HL-60 (cell line): ENCODE measurements around the gene NKD2.

Experiments used
- DNase-seq, 2 experiments: peaks; one replicate each; pipeline ENCODE4 v3.0.0-alpha.2; 2010 to 2020; ENCODE audit warnings: low read depth in 1 of 2, low spot score in 1 of 2
- H3K27ac ChIP-seq: fragments of 250-450 bp; sonication (Bioruptor Pico); replicated peaks from 2 replicates; pipeline ENCODE4 v1.5.1; 2020; ENCODE audit warnings: mild to moderate bottlenecking, moderate library complexity
- H3K27me3 ChIP-seq: fragments of 250-450 bp; sonication (Bioruptor Pico); 2 replicates; pipeline ENCODE4 v1.5.1; 2021; ENCODE audit warnings: mild to moderate bottlenecking, moderate library complexity; ENCODE audit not compliant: insufficient read depth, poor library complexity, severe bottlenecking
- H3K4me3 ChIP-seq: replicated peaks from 2 replicates; pipeline ENCODE4 v1.5.1; 2011; ENCODE audit warnings: mild to moderate bottlenecking, control low read depth, low read length; ENCODE audit not compliant: insufficient read depth
- CTCF ChIP-seq: IDR thresholded peaks from one replicate; pipeline ENCODE4 v1.5.1; 2011; ENCODE audit warnings: low read length, control low read depth, inconsistent platforms; ENCODE audit not compliant: insufficient read depth
- GABPA ChIP-seq: IDR thresholded peaks from 2 replicates; pipeline ENCODE4 v1.6.1; 2012; ENCODE audit warnings: low read depth
- POLR2AphosphoS5 ChIP-seq: IDR thresholded peaks from 2 replicates; pipeline ENCODE4 v1.6.1; 2012; ENCODE audit warnings: low read depth
- SPI1 ChIP-seq: IDR thresholded peaks from 2 replicates; pipeline ENCODE4 v1.6.1; 2012; ENCODE audit warnings: low read depth, mild to moderate bottlenecking, borderline replicate concordance
- TF ChIP-seq, protein P1 (sequence below): IDR thresholded peaks from 2 replicates; pipeline ENCODE4 v1.6.1; 2012; ENCODE audit warnings: low read depth; ENCODE audit not compliant: insufficient replicate concordance

The NKD2 gene

DNA sequence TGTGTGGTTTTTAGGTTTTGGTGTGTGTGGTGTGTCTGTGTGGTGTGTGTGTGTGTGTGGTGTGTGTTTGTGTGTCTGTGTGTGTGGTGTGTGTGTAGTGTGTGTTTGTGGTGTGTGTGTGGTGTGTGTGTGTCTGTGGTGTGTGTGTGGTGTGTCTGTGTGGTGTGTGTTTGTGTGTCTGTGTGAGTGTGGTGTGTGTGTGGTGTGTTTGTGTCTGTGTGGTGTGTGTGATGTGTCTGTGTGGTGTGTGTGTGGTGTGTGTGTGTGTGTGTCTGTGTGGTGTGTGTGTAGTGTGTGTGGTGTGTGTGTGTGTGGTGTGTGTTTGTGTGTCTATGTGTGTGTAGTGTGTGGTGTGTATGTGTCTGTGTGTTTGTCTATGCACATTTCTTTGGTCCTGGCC is 25.0 kb upstream of the NKD2 start:
- Histone ChIP-seq H3K27ac (no peak overlapping the region), H3K27me3 (peaks cover 2% of the 10 kb centered on the region), H3K4me3 (no peak overlapping the region)
- TF ChIP-seq CTCF (no peak), SPI1 (no peak), POLR2AphosphoS5 (no peak), GABPA (no peak)
- TF ChIP-seq, protein P1, sequence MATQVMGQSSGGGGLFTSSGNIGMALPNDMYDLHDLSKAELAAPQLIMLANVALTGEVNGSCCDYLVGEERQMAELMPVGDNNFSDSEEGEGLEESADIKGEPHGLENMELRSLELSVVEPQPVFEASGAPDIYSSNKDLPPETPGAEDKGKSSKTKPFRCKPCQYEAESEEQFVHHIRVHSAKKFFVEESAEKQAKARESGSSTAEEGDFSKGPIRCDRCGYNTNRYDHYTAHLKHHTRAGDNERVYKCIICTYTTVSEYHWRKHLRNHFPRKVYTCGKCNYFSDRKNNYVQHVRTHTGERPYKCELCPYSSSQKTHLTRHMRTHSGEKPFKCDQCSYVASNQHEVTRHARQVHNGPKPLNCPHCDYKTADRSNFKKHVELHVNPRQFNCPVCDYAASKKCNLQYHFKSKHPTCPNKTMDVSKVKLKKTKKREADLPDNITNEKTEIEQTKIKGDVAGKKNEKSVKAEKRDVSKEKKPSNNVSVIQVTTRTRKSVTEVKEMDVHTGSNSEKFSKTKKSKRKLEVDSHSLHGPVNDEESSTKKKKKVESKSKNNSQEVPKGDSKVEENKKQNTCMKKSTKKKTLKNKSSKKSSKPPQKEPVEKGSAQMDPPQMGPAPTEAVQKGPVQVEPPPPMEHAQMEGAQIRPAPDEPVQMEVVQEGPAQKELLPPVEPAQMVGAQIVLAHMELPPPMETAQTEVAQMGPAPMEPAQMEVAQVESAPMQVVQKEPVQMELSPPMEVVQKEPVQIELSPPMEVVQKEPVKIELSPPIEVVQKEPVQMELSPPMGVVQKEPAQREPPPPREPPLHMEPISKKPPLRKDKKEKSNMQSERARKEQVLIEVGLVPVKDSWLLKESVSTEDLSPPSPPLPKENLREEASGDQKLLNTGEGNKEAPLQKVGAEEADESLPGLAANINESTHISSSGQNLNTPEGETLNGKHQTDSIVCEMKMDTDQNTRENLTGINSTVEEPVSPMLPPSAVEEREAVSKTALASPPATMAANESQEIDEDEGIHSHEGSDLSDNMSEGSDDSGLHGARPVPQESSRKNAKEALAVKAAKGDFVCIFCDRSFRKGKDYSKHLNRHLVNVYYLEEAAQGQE: no peak
- no peak for DNase-seq

GRCh38 chr5:984774-985173 is 23.8 kb upstream of the NKD2 start:
- TF ChIP-seq SPI1 (no peak), GABPA (no peak), CTCF (no peak), POLR2AphosphoS5 (no peak)
- TF ChIP-seq, protein P1: no peak
- Histone ChIP-seq H3K27me3 (peaks cover 2% of the 10 kb centered on the region), H3K4me3 (no peak overlapping the region), H3K27ac (no peak overlapping the region)
- DNase-seq: no peak

- TF ChIP-seq POLR2AphosphoS5: no peak
- TF ChIP-seq, protein P1: no peak
- TF ChIP-seq SPI1: no peak
- TF ChIP-seq CTCF: no peak
- TF ChIP-seq GABPA: no peak
- Histone ChIP-seq H3K27me3 (peaks cover 7% of the 10 kb centered on the region), H3K27ac (no peak overlapping the region), H3K4me3 (no peak overlapping the region)
- DNase-seq: no peak
Measured at GRCh38 chr5:987761-988160, 20.8 kb upstream of the NKD2 start.
